ENCODE measurements around the gene CBFA2T2. TPM values are rescaled to one million over a fixed set of nuclear protein-coding genes. Genes with fewer than 3 reads are reported as not detected.

The CBFA2T2 gene
- total RNA-seq, 2 donors from 2014 or later = 14.8 to 18.0 TPM

DNA sequence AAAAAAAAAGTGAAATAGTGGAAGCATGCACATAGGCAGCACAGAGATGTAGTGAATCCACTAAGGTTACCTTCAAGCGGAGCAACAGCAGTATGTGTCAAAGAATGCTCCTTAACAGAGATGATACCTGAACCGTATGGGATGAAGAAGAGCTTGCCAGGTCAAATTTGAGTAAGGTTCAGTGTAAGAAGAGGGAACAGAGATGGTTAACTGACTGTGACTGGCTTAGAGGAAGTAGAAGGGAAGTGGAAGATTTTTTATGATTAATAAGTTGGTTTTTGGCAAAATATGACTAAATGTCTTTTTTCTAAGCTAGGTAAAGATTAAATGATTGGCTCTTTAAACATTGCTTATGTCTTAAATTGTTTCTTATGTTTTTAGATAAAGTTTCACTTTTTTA lies 119.6 kb downstream of the CBFA2T2 start:
- H3K27me3 ChIP-seq (replicated peaks; ENCODE audit: insufficient read depth) = no peaks in the 10 kb centered on the region
- H3K4me3 ChIP-seq = no peak overlapping the region
- no peaks in the 10 kb centered on the region for H3K9me3 ChIP-seq
- no peaks in the 10 kb centered on the region for H3K4me1 ChIP-seq (ENCODE audit: control insufficient read depth in 1 of 2, low read depth in 2 of 2)
- peaks cover 28% of the 10 kb centered on the region for H3K36me3 ChIP-seq
- ATAC-seq (ENCODE audit: insufficient number of reproducible peaks, low FRiP score, low read depth) = no peak
- no peak for DNase-seq (ENCODE audit: low spot score)
- no peak overlapping the region for H3K27ac ChIP-seq
- TF ChIP-seq, protein P1, sequence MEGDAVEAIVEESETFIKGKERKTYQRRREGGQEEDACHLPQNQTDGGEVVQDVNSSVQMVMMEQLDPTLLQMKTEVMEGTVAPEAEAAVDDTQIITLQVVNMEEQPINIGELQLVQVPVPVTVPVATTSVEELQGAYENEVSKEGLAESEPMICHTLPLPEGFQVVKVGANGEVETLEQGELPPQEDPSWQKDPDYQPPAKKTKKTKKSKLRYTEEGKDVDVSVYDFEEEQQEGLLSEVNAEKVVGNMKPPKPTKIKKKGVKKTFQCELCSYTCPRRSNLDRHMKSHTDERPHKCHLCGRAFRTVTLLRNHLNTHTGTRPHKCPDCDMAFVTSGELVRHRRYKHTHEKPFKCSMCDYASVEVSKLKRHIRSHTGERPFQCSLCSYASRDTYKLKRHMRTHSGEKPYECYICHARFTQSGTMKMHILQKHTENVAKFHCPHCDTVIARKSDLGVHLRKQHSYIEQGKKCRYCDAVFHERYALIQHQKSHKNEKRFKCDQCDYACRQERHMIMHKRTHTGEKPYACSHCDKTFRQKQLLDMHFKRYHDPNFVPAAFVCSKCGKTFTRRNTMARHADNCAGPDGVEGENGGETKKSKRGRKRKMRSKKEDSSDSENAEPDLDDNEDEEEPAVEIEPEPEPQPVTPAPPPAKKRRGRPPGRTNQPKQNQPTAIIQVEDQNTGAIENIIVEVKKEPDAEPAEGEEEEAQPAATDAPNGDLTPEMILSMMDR (IDR thresholded peaks at IDR 0.05) = no peak

DNA sequence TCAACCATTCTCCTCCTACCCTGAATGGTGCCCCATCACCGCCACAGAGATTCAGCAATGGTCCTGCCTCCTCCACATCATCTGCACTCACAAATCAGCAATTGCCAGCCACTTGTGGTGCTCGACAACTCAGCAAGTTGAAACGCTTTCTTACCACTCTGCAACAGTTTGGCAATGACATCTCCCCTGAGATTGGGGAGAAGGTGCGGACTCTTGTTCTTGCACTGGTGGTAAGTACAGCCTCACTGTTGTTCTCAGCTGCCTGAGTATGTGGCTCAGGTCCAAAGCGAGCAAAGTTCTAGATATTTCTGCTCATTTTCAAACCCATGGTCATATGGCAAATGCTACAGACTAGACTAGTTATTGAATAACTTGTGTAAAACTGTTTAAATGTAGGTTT lies 121.2 kb downstream of the CBFA2T2 start:
- Histone ChIP-seq H3K9me3 (no peaks in the 10 kb centered on the region), H3K36me3 (peaks cover 30% of the 10 kb centered on the region), H3K4me1 (ENCODE audit: control insufficient read depth in 1 of 2, low read depth in 2 of 2) (no peaks in the 10 kb centered on the region), H3K27me3 (replicated peaks; ENCODE audit: insufficient read depth) (no peaks in the 10 kb centered on the region), H3K27ac (no peak overlapping the region), H3K4me3 (no peak overlapping the region)
- no peak for ATAC-seq (ENCODE audit: insufficient number of reproducible peaks, low FRiP score, low read depth)
- DNase-seq (ENCODE audit: low spot score) = no peak
- TF ChIP-seq, protein P1 (IDR thresholded peaks at IDR 0.05) = no peak

DNA sequence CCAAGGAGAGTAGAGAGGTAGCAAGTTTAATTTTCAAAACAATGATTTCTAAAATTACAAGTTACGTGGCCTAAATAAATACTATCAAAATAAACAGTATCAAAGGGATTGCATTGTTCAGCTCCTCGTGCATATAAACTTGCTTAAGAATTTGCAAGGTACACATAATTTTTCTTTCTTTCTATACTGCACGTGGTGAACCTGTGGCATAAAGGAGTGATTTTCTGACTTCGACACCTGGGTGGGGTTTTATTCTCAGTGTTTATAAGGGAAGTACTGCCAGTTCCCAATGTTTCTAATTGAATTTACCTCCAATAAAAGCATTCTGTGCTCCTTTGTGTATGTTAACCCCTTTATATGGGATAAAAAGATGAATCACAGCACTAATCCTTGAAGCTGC lies 122.1 kb downstream of the CBFA2T2 start:
- Histone ChIP-seq H3K27me3 (replicated peaks; ENCODE audit: insufficient read depth) (no peaks in the 10 kb centered on the region), H3K4me1 (ENCODE audit: control insufficient read depth in 1 of 2, low read depth in 2 of 2) (no peaks in the 10 kb centered on the region), H3K36me3 (peaks cover 30% of the 10 kb centered on the region), H3K4me3 (no peak overlapping the region), H3K27ac (no peak overlapping the region), H3K9me3 (no peaks in the 10 kb centered on the region)
- TF ChIP-seq, protein P1 (IDR thresholded peaks at IDR 0.05) = no peak
- no peak for DNase-seq (ENCODE audit: low spot score)
- ATAC-seq (ENCODE audit: insufficient number of reproducible peaks, low FRiP score, low read depth) = no peak

DNA sequence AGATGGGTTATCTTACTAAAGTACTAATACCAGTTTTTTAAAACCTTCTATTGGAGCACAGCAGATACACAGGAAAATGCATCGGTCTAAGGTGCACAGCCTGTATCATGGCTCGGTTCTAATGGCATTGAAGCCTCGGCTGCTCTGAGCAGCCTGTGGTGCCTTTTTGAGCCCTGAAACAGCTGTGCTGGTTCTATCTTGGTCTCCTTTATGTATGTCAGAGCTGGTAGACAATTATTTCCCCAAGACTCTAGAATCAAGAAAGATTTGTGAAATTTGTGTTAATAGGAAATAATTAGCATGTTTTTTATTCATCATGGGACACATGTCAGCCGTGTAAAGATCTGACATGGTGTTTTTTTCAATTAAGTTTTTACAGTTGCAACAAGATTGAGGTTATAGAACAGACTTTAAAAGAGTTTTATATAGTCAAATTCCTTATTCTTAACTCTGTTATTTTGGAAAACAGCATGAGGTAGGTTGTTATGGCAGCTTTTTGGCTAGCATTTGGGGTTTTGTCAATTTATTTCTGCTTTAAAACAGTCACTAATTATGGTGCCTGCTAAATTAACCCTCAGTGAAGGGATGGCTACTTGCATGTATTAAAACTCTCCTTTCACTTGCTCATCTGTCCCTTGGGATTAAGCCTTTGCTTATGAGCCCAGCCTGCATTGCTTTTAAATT lies 132.0 kb downstream of the CBFA2T2 start:
- ATAC-seq (ENCODE audit: insufficient number of reproducible peaks, low FRiP score, low read depth) (no peak), DNase-seq (ENCODE audit: low spot score) (no peak)
- TF ChIP-seq, protein P1 (IDR thresholded peaks at IDR 0.05) = no peak
- Histone ChIP-seq H3K4me3 (no peak overlapping the region), H3K36me3 (peaks cover 21% of the 10 kb centered on the region), H3K4me1 (ENCODE audit: control insufficient read depth in 1 of 2, low read depth in 2 of 2) (no peaks in the 10 kb centered on the region), H3K9me3 (no peaks in the 10 kb centered on the region), H3K27me3 (replicated peaks; ENCODE audit: insufficient read depth) (no peaks in the 10 kb centered on the region), H3K27ac (no peak overlapping the region)

DNA sequence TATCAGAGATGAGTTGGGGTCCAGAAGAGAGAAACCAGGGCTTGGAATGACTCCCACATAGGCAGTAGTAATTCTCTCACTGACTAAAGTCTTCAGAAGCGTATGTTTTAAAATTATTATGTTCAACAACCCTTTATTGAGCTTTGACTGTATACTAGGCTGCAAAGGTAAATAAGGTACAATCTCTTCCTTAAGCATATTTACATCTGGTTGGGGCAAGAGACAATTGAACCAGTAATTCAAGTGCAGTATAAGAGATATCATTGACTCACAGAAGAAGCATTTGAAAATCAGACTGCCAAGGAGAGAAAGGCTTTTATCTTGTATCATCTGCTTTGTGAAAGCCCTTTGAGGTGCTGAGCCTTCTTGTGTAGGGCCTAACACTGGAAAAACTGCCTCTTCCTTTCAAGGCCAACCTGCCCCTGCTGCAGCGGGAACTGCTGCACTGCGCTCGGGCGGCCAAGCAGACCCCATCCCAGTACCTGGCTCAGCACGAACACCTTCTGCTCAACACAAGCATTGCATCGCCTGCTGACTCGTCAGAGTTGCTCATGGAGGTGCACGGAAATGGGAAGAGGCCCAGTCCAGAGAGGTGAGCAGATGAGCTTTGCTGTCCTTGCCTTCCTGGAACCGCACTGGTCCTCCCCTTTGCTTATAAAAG lies 132.9 kb downstream of the CBFA2T2 start:
- Histone ChIP-seq H3K4me1 (ENCODE audit: control insufficient read depth in 1 of 2, low read depth in 2 of 2) (no peaks in the 10 kb centered on the region), H3K36me3 (peaks cover 21% of the 10 kb centered on the region), H3K27ac (no peak overlapping the region), H3K4me3 (no peak overlapping the region), H3K9me3 (no peaks in the 10 kb centered on the region), H3K27me3 (replicated peaks; ENCODE audit: insufficient read depth) (no peaks in the 10 kb centered on the region)
- no peak for DNase-seq (ENCODE audit: low spot score)
- no peak for ATAC-seq (ENCODE audit: insufficient number of reproducible peaks, low FRiP score, low read depth)
- TF ChIP-seq, protein P1 (IDR thresholded peaks at IDR 0.05) = no peak

All from thoracic aorta (tissue), 2 donors.